ENCODE measurements around the gene SLC38A11. TPM values are rescaled to one million over a fixed set of nuclear protein-coding genes. Genes with fewer than 3 reads are reported as not detected.

Gene SLC38A11
- total and polyA plus RNA-seq, 2 experiments from 2014 or later, result not detected

- Mint-ChIP-seq H3K4me1 (no peaks in the 10 kb centered on the region), H3K36me3 (ENCODE audit: low read depth) (no peaks in the 10 kb centered on the region), H3K27me3 (ENCODE audit: insufficient read depth, low read depth, poor library complexity) (no peaks in the 10 kb centered on the region), H3K27ac (peak overlapping the region; percentile 66), H3K9me3 (no peaks in the 10 kb centered on the region), H3K4me3 (no peak overlapping the region)
- H3K4me2 ChIP-seq, result no peak overlapping the region
- H3K79me2 ChIP-seq (replicated peaks; ENCODE audit: insufficient read depth), result no peaks in the 10 kb centered on the region
- no peaks in the 10 kb centered on the region for H4K20me1 ChIP-seq (replicated peaks; ENCODE audit: insufficient read depth)
- no peak overlapping the region for H3K4me3 ChIP-seq
- no peaks in the 10 kb centered on the region for H3K27me3 ChIP-seq (ENCODE audit: insufficient read depth)
- H2AFZ ChIP-seq, result no peak overlapping the region
- TF ChIP-seq ZNF331 (CRISPR knock-in tag; IDR thresholded peaks at IDR 0.05; ENCODE audit: low read depth), result no peak
- TF ChIP-seq STAT1 (IDR thresholded peaks at IDR 0.05; ENCODE audit: unreplicated experiment), result no peak
- TF ChIP-seq EZH2 (IDR thresholded peaks at IDR 0.05; ENCODE audit: low read depth, unreplicated experiment), result no peak
- no peak for TF ChIP-seq EZH2phosphoT487 (IDR thresholded peaks at IDR 0.05; ENCODE audit: unreplicated experiment)
- TF ChIP-seq NANOG (IDR thresholded peaks at IDR 0.05; ENCODE audit: borderline replicate concordance), result no peak
- TF ChIP-seq CREB1 (CRISPR knock-in tag; IDR thresholded peaks at IDR 0.05; ENCODE audit: low read depth), result no peak
- TF ChIP-seq ZNF462 (CRISPR knock-in tag; IDR thresholded peaks at IDR 0.05), result no peak
- no peak for TF ChIP-seq CTCF (conservative IDR thresholded peaks at IDR 0.05; ENCODE audit: low read depth in 2 of 2)
- no peak for TF ChIP-seq ZNF114 (CRISPR knock-in tag; IDR thresholded peaks at IDR 0.05)
- TF ChIP-seq JUNB (IDR thresholded peaks at IDR 0.05; ENCODE audit: unreplicated experiment), result no peak
- no peak for TF ChIP-seq POLR2AphosphoS5 (IDR thresholded peaks at IDR 0.05; ENCODE audit: low read depth)
- TF ChIP-seq ETS1 (IDR thresholded peaks at IDR 0.05), result no peak
- TF ChIP-seq REST (IDR thresholded peaks at IDR 0.05; ENCODE audit: unreplicated experiment), result no peak
- H3K36me3 ChIP-seq (ENCODE audit: insufficient read depth), result no peaks in the 10 kb centered on the region
- H3K4me1 ChIP-seq (ENCODE audit: insufficient read depth), result no peaks in the 10 kb centered on the region
- H3K27ac ChIP-seq (ENCODE audit: low read depth), result no peak overlapping the region
- no peak for ATAC-seq
- no peaks in the 10 kb centered on the region for H3F3A ChIP-seq (replicated peaks; ENCODE audit: low read depth)
- DNase-seq (ENCODE audit: low spot score), result no peak
- no peaks in the 10 kb centered on the region for H3K9me2 ChIP-seq (ENCODE audit: insufficient read depth)
These were observed 105.1 kb downstream of the SLC38A11 start for GRCh38 chr2:164850235-164850634.

Data from GM23338 (cell line).